HG02678 (cell line): ENCODE data around the gene DSC1.

Experiments used
- ATAC-seq: cut with Tn5 transposase; IDR thresholded peaks from one replicate; pipeline ENCODE4 v1.9.1; 2021; ENCODE audit warnings: mild to moderate bottlenecking, moderate library complexity; ENCODE audit not compliant: unreplicated experiment

DSC1 gene

DNA sequence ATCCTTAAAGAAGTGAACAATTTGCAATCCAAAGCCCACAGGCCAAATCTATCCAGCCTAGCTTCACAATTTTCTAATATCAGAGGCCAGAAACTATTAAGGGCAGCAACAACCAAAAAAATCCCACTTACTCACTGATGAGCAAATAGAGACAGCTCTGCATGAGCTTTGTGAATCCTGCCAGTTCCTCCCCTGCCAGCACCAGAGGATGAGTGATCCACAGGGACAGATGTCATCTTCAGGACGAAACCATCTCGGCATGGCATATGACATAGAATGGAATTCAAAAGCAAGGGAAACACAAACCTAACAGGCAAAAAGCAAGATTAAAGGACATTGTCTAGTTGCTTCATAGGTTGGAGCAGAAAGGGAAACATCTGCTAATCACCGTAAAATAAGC is 58.2 kb downstream of the DSC1 start:
- ATAC-seq, result no peak

DNA sequence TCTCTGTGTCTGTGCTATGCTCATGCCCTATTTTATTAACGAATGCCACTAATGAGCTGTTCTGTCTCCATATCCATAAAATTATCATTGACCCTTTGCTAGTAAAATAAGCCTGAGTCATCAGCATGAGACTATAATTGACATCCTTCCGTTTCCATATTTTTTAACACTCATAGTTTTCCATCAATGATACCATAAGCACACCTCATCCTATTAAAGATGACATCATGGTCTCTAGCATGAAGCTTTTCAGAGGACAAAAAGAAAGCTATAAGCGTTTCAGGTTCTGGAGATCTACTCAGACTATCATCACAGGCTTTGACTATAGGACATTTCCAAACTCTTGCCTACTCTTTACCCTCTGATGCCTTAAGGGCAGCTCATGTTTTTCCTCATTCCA is 59.2 kb downstream of the DSC1 start:
- ATAC-seq, result no peak

DNA sequence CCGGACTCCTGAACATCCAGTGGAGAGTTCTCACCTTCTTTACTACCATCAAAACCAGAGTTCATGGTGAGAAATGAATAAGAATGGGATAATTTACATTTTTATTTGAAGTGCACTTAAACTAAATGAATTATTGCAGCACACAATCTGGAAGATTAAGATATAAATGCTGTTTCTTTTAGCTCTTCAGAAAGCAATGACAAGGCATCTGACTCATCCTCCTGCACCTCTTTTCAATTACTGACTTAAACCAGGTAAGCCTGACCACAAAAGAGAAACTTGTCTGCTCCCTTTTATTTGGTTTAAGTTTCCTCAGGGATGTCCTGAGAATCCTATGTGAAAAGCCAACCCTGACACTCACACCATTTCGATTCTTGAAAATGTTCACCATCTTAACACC is 59.7 kb downstream of the DSC1 start:
- ATAC-seq, result no peak

DNA sequence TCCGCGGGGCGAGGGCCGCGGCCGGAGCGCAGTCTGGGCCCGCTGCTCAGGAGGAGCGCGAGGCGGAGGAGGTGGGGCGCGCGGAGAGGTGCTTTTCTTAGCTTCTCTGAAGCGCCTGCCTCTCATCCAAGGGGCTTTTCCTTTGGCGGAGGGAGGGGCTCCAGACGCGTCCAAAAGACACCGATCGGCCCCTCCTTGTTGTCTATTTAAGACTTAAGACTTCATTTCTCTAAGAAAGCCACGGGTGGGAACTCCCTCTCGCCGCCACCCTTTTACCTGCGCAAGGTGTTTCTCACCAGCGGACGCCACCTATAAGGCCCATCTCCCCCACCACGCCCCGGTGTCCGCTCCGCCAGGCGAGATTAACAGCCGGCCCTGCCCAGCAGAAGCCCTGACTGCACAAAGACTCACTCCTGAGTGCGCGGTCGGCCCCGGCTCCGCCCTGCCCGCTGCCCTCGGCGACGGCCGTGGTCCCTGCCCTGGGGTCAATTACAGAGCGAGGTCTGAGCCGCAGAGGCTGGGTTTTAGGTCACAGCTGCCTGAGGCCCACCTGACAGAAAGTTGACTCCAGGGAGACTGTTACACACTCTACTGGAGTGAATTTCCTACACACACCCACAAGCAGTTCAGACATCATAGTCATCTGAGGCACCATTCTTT is 60.5 kb downstream of the DSC1 start, which contains the start of gene DSC2:
Gene DSC2 (minus strand): TSS at position 397 of the 660 bp plus-strand sequence. CDS start 450 bp downstream, outside the sequence.
- ATAC-seq, result no peak

DNA sequence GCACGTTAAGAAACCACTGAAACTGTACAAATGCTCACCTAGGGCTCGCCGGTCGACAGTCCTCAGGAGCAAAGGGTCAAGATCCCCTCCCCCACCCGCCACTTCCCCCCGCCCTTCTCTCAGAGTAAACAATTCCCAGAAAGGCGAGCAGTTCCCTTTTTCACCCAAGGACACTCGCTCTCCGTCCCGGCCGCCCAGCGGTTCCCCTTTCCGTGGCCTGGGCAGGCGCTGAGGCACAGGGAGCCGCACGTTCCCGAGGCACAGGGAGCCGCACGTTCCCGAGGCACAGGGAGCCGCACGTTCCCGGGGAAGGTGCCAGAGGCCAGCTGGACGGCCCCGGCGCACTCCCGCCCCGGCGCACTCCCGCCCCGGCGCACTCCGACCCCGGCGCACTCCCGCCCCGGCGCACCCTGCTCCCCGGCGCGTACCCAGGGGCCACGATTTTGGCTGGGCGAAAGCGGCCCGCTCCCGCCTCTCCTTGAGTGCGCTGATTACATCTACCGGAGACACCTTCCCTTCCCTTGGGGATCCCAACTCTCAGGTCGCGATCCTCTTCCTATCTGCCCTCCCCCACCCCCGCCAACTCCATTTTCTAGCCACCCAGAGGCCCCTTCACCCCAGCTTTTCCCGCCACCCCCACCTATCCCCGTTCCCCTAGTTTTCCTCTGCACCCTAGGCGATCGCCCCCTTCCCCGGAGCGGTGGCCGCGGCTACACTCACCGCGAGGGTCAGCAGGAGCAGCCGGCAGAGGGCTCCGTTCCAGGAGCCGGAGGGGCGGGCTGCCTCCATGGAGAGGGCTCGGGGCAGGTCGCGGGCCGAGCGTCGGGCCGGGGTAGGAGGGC is 61.3 kb downstream of the DSC1 start:
- no peak for ATAC-seq

DNA sequence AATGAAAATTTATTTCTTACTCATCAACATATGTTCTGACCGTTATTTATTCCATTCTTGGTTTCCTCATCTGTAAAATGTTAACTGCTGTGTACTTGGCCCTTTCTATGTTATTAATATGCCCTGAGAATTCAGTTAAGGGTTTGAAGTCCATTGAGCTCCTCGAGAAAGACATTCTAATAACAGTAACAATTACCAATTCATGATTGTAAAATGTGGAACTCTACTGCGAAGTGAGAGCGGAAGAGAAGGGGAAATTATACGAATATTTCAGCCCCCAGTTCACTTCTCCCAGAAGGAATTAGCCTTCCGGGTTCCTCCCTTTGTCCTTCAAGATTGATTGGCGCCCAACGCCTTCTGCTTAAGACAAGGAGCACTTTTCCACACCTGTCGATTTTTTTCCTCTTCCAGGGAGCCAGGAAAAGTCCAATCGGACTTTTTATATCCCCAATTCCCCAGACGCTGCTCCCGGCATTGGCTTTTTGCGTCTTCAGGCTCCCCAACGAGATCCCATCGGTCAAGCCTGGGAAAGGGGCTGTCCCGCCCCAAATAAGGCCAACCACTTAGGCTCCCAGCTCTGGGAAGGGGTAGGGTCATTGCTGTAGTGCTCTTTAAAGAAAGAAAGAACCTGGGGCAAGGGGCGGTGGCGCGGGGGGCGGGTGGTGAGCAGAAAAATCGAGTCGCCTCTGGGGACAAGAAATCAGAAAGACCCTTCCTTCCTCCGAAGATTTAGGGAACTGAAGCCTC is 62.0 kb downstream of the DSC1 start:
- no peak for ATAC-seq

DNA sequence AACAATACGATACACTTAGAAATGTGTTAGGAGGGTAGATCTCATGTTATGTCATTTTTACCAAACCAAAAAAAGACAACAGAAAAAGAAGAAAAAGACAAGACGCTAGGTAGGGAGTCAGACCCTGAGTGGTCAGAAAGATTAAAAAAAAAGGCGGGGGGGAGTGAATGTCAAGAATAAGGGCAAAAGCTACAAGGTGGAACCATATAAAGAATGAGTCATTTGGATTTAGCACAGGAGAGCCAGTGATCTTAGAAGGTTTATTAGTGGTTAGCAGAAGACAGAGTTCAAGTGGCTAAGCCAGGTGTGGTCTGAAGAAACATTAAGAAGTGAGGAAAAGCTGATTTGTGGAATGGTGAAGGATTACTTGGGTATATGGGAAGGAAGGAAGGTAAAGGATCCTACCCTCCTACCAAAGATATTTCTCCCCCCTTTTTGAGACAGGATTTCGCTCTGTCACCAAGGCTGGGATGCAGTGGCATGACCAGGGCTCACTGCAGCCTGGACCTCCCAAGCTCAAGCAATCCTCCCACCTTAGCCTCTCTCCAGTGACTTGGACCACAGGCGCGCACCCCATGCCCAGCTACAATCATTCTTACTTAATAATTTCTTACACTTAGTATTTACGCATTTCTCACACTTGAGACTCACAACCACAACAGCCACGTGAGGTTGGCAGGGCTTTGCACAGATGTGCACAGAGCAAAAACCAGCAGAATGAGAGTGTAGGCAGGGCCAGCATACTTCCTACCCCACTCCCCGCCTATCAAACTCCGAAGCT is 63.0 kb downstream of the DSC1 start:
- ATAC-seq, result no peak

DNA sequence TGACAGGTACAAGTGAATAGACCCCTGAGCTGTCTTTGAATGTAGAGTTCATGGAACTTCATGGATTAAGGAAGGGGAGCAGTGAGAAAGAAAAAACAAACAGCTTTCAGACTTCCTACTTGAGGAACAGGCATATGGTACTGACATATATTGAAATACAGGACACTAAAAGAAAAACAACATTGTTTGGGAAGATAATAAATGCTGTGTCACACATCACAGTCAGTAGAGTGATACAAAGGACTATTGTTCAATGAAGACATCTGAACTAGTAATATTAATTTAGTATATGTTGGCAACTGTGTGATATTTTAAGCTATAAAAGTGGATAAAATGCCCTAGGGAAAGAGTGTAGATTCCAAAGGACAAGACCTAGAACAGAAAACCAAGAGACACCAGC is 63.8 kb downstream of the DSC1 start:
- no peak for ATAC-seq

DNA sequence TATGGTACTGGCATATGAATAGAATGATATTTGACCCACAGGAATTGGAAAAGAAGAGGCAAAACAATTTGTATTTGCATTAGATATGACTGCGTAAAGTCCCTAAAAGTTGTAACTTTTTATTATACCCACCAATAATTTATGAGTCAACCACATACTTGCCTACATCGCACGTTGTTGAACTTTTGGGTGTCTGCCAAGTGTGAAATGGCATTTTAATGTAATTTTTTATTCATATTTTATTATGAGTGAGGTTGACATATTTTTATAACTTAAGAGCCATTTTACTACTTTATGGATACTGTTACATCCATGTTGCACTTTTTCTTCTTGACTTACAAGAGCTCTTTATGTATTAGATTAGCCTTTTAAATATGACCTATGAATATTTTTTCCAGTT is 65.0 kb downstream of the DSC1 start:
- no peak for ATAC-seq

DNA sequence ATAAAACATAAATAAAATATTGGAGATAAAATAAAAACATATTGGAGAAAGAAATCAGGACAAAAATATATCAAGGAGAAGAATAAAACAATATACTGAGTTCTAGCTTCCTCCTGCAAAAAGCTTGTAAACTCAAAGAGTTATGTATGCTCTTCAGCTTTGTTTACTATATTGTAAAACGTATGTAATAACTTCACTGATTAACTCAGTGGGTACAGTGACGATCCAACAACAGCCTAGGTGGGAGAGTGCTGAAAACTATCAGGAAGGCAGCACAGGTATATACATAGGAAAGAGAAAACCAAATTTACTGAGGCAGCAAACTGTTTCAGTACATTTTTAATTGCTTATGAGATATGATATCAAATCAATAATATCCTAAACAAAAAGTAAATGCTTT is 68.8 kb downstream of the DSC1 start:
- ATAC-seq, result no peak

DNA sequence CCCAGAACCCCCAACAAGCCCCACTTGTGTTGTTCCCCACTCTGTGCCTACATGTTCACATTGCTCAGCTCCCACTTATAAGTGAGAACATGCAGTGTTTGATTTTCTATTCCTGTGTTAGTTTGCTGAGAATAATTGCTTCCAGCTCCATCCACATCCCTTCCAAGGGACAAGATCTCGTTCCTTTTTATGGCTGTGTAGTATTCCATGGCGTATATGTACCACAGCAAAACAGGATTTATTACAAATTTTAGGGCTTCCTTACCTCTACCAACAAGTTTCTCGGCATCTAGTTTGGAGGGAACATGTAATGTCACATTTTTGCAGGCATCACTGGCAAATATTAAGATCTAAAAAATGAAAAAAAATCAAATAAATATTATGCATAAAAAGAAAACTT is 69.4 kb downstream of the DSC1 start:
- ATAC-seq, result no peak

DNA sequence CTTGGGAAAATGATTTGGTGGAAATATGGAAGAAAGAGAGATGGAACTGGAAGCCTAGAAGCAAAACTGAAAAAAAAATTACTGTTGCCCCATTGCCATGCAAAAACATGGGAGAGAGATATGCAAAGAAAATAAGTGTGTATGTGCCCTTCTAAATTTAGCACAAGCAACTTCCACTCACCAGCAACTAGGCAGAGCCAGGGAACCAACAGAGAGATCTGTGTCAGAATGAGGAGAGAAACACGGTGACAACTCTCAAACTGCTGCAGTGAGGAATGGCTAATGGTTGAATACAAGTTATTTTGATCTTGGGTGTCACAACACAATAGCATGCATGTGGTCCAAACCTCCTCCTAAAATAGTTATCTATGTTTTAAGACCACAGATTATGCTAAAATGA is 71.3 kb downstream of the DSC1 start:
- no peak for ATAC-seq

DNA sequence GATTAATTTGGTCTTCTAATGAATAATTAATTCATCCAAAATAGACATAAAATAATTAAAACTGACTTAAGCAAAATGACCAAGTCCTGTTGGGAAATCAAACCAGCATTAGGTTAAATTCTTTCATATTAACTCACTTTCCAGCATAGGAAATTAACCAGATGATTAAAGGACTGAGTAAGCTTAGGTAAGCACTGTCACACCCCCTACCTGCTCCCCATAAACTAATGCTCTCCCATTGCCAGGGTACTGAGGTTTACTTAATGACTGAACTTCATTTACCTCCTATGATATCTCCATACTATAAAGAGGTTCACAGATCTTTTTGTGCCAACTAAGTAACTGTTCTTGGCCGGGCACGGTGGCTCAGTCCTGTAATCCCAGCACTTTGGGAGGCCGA is 74.1 kb downstream of the DSC1 start:
- ATAC-seq, result no peak

DNA sequence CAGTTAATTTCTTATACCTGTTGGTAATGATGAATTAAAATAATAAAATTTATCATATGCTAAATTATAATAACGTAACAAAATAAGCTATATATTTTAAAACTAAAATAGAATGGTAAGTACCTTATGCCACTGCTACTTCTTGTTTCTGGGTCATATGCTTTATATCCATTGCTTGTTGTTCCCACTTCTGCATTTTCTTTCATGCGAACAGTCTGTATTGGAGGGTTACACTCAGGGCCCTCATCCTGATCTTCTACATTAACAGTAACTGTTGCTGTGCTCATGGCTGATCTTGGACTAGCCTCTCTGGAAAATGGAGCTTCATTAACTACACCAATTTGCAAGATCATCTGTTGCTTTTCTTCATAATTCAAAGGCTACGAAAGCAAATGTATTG is 82.7 kb downstream of the DSC1 start:
- ATAC-seq, result no peak
